GM06990 (cell line): ENCODE measurements around the gene OR2A5.

ENCODE experiments used
- DNase-seq: peaks from one replicate; pipeline ENCODE4 v3.0.0-alpha.2; 2011; ENCODE audit not compliant: insufficient read length; ENCODE audit errors: extremely low read depth
- H3K27me3 ChIP-seq: replicated peaks from 2 replicates; pipeline ENCODE4 v1.6.0; 2011; ENCODE audit warnings: low read length; ENCODE audit not compliant: control insufficient read depth, insufficient read depth
- H3K36me3 ChIP-seq: 2 replicates; pipeline ENCODE4 v1.5.1; 2011; ENCODE audit warnings: low read length; ENCODE audit not compliant: control insufficient read depth, insufficient read depth
- H3K4me3 ChIP-seq: replicated peaks from 2 replicates; pipeline ENCODE4 v1.5.1; 2011; ENCODE audit warnings: low read depth, mild to moderate bottlenecking, control low read depth, low read length
- TF ChIP-seq, protein P1 (sequence below): IDR thresholded peaks from 2 replicates; pipeline ENCODE4 v1.5.1; 2011; ENCODE audit warnings: low read length, control low read depth, mild to moderate bottlenecking, inconsistent platforms; ENCODE audit not compliant: insufficient read depth, poor library complexity, severe bottlenecking

The OR2A5 gene

DNA sequence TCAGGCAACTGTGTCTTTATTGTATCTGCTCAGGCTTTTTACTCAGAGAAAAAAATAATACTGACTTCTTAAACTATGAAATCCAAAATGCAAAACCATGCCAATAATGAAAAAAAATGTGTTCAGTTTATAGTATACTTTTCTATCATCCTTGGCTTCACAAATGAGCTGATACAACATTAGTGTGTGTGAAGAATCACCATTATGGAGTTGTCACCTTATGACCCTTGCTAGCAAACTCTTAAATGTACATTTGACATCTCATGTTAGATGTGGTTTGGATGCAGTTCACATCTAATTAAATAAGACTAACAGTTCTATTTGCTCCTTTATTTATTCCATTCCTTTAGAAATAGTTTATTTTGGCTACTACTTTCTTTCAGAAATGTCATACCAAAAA lies 56.5 kb downstream of the OR2A5 start:
- TF ChIP-seq, protein P1, sequence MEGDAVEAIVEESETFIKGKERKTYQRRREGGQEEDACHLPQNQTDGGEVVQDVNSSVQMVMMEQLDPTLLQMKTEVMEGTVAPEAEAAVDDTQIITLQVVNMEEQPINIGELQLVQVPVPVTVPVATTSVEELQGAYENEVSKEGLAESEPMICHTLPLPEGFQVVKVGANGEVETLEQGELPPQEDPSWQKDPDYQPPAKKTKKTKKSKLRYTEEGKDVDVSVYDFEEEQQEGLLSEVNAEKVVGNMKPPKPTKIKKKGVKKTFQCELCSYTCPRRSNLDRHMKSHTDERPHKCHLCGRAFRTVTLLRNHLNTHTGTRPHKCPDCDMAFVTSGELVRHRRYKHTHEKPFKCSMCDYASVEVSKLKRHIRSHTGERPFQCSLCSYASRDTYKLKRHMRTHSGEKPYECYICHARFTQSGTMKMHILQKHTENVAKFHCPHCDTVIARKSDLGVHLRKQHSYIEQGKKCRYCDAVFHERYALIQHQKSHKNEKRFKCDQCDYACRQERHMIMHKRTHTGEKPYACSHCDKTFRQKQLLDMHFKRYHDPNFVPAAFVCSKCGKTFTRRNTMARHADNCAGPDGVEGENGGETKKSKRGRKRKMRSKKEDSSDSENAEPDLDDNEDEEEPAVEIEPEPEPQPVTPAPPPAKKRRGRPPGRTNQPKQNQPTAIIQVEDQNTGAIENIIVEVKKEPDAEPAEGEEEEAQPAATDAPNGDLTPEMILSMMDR, result no peak
- Histone ChIP-seq H3K27me3 (no peaks in the 10 kb centered on the region), H3K4me3 (no peak overlapping the region), H3K36me3 (no peaks in the 10 kb centered on the region)
- no peak for DNase-seq
